ENCODE results near the gene HOXD11. TPM values are rescaled to one million over a fixed set of nuclear protein-coding genes. Genes with fewer than 3 reads are reported as not detected.

HOXD11 gene
- total RNA-seq, 1 experiment from 2014 or later, result 107 TPM

DNA sequence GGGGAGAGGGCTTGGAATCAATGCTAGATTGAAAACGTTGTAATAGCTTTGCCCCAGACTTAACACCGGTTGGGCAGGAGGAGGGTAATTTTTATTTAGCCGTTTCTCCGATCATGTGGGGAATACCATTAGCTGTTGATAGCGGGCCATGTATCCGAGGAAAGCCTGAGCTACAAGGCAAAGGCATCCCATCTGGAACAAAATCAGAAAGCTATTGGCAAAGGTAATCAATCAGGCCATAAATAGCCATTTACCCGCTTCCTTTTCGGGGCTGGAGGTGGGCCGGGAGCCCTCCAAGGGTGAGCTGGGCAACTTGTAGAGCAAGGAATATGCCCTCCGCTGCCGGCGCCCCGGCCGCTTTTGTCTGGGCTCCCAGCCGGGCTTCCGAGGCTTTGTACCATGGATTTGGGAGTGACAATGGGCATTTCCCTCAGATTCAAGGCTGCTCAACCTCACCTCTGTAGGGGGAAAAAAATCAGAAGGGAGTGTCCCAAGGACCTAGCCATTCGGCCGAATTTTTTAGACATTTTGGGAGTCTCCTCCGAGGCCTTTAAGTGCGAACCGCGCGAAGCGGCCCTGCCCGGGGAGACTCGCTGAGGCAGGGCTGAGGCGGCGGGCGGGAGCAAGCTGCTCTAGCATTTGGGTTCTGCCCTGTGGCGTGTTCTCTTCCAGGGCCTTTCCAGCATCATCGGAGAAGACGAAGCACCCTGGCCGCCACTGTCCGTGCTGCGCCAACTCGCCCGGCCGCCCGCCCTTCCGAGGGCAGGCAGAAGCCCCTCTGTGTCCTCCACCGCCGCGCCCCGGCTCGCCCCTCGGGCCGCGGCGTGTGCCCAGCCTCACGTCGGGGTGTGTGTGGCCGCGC lies 14.3 kb downstream of the HOXD11 start:
- Histone ChIP-seq H3K36me3 (ENCODE audit: insufficient read depth, low read length, poor library complexity, severe bottlenecking) (peaks cover 73% of the 10 kb centered on the region), H3K27me3 (replicated peaks; ENCODE audit: insufficient read depth, low read depth, low read length, poor library complexity) (no peaks in the 10 kb centered on the region)

DNA sequence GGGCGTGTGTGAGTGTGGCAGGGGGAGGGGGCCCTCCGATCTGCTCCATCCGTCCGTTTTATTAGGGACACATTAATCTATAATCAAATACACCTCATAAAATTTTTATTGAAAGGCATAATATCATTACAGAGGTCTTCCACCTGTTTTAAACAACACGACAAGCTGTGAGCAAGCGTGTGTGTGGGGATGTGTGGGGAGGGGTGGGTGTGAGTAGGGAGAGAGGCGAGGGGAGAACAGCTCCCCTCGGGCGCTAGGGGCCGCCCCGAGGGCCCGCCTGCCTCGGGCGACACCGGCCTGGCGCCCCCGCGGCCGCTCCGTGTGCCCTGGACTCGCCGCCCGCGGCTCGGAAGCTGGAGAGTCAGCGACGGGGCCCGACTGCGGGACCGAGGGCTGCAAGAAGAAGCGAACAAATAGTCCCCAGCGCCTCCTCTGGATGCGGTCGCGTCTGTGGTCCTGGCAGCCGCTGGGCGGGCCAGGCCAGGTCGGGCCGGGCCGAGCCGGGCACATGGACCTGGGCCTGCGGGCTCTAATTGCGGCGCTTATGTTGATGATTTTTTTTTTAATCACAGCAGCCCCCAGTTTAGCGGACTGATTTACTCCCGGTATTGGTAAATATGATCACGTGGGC lies 15.1 kb downstream of the HOXD11 start:
- TF ChIP-seq, protein P1, sequence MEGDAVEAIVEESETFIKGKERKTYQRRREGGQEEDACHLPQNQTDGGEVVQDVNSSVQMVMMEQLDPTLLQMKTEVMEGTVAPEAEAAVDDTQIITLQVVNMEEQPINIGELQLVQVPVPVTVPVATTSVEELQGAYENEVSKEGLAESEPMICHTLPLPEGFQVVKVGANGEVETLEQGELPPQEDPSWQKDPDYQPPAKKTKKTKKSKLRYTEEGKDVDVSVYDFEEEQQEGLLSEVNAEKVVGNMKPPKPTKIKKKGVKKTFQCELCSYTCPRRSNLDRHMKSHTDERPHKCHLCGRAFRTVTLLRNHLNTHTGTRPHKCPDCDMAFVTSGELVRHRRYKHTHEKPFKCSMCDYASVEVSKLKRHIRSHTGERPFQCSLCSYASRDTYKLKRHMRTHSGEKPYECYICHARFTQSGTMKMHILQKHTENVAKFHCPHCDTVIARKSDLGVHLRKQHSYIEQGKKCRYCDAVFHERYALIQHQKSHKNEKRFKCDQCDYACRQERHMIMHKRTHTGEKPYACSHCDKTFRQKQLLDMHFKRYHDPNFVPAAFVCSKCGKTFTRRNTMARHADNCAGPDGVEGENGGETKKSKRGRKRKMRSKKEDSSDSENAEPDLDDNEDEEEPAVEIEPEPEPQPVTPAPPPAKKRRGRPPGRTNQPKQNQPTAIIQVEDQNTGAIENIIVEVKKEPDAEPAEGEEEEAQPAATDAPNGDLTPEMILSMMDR (conservative IDR thresholded peaks at IDR 0.05; ENCODE audit: low read depth, low read length), result 0 out of 2 replicates have a peak, but pooled peaks have one; percentile 17
- no peak for TF ChIP-seq EZH2 (IDR thresholded peaks at IDR 0.05; ENCODE audit: borderline replicate concordance, low read depth, low read length, poor library complexity, severe bottlenecking)
- intact Hi-C loops (cut with micrococcal nuclease; ENCODE audit: unreplicated experiment), result loop anchor here (10.0 kb wide), 1 partner anchor 1633 kb away; no protein-coding TSS in a partner anchor
- DNase-seq (ENCODE audit: low spot score), result no peak
- Histone ChIP-seq H3K27me3 (replicated peaks; ENCODE audit: insufficient read depth, low read depth, low read length, poor library complexity) (no peaks in the 10 kb centered on the region), H3K27ac (ENCODE audit: low read depth, low read length, poor library complexity, severe bottlenecking) (peak overlapping the region; percentile 98), H3K4me3 (ENCODE audit: low read depth, low read length, poor library complexity, severe bottlenecking) (peak overlapping the region; percentile 71), H3K9me3 (ENCODE audit: low read depth, low read length, poor library complexity, severe bottlenecking) (no peaks in the 10 kb centered on the region), H3K4me1 (ENCODE audit: insufficient read depth, low read length, poor library complexity, severe bottlenecking) (peaks cover 62% of the 10 kb centered on the region), H3K36me3 (ENCODE audit: insufficient read depth, low read length, poor library complexity, severe bottlenecking) (peaks cover 66% of the 10 kb centered on the region)
- POLR2A ChIA-PET (ENCODE audit: low non-redundant PET), result interaction anchor here (0.7 kb wide), 2 partner anchors 803 to 955 kb away, joined by 3 to 8 read pairs; no protein-coding TSS in a partner anchor
- CTCF ChIA-PET, result interaction anchor here (0.6 to 2.1 kb wide), 5 partner anchors 11 to 532 kb away, joined by 3 to 8 read pairs (median 4); no protein-coding TSS in a partner anchor
- no TSS peak for BruUV-seq (replicated peaks)

More for the DNA sequence above, 14.3 kb downstream of the HOXD11 start:
- intact Hi-C loops (cut with micrococcal nuclease; ENCODE audit: unreplicated experiment), result loop anchor here (10.0 kb wide), 1 partner anchor 1633 kb away; no protein-coding TSS in a partner anchor
- BruUV-seq (replicated peaks), result no TSS peak
- peak overlapping the region; percentile 71 for H3K4me3 ChIP-seq (ENCODE audit: low read depth, low read length, poor library complexity, severe bottlenecking)
- POLR2A ChIA-PET (ENCODE audit: low non-redundant PET), result interaction anchor here (0.6 to 0.7 kb wide), 2 partner anchors 584 to 955 kb away, joined by 3 read pairs; no protein-coding TSS in a partner anchor
- peak overlapping the region; percentile 98 for H3K27ac ChIP-seq (ENCODE audit: low read depth, low read length, poor library complexity, severe bottlenecking)
- no peaks in the 10 kb centered on the region for H3K9me3 ChIP-seq (ENCODE audit: low read depth, low read length, poor library complexity, severe bottlenecking)
- CTCF ChIA-PET, result interaction anchor here (0.6 to 2.1 kb wide), 2 partner anchors 10 to 1022 kb away, joined by 3 to 7 read pairs; no protein-coding TSS in a partner anchor
- H3K4me1 ChIP-seq (ENCODE audit: insufficient read depth, low read length, poor library complexity, severe bottlenecking), result peaks cover 60% of the 10 kb centered on the region
- peak; percentile 61 for DNase-seq (ENCODE audit: low spot score)
- TF ChIP-seq, protein P1 (conservative IDR thresholded peaks at IDR 0.05; ENCODE audit: low read depth, low read length), result no peak
- no peak for TF ChIP-seq EZH2 (IDR thresholded peaks at IDR 0.05; ENCODE audit: borderline replicate concordance, low read depth, low read length, poor library complexity, severe bottlenecking)

DNA sequence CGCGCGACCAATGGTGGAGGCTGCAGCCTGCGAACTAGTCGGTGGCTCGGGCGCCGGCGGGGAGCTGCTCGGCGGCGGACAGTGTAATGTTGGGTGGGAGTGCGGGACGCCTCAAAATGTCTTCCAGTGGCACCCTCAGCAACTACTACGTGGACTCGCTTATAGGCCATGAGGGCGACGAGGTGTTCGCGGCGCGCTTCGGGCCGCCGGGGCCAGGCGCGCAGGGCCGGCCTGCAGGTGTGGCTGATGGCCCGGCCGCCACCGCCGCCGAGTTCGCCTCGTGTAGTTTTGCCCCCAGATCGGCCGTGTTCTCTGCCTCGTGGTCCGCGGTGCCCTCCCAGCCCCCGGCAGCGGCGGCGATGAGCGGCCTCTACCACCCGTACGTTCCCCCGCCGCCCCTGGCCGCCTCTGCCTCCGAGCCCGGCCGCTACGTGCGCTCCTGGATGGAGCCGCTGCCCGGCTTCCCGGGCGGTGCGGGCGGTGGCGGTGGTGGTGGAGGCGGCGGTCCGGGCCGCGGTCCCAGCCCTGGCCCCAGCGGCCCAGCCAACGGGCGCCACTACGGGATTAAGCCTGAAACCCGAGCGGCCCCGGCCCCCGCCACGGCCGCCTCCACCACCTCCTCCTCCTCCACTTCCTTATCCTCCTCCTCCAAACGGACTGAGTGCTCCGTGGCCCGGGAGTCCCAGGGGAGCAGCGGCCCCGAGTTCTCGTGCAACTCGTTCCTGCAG lies 15.8 kb downstream of the HOXD11 start, which contains the start of gene HOXD9:
Gene HOXD9 (plus strand): TSS at position 37 of the 728 bp plus-strand sequence. CDS start 50 bp downstream, at position 87.
- intact Hi-C loops (cut with micrococcal nuclease; ENCODE audit: unreplicated experiment), result loop anchor here (10.0 kb wide), 1 partner anchor 1632 kb away; no protein-coding TSS in a partner anchor

More for the DNA sequence above, 15.8 kb downstream of the HOXD11 start, which contains the start of gene HOXD9:
- peak; percentile 92 for DNase-seq (ENCODE audit: low spot score)
- TF ChIP-seq EZH2 (IDR thresholded peaks at IDR 0.05; ENCODE audit: borderline replicate concordance, low read depth, low read length, poor library complexity, severe bottlenecking), result no peak
- TF ChIP-seq, protein P1 (conservative IDR thresholded peaks at IDR 0.05; ENCODE audit: low read depth, low read length), result no peak
- H3K9me3 ChIP-seq (ENCODE audit: low read depth, low read length, poor library complexity, severe bottlenecking), result no peaks in the 10 kb centered on the region
- H3K36me3 ChIP-seq (ENCODE audit: insufficient read depth, low read length, poor library complexity, severe bottlenecking), result peaks cover 59% of the 10 kb centered on the region
- peak within 1 kb of the TSS; percentile 98 for H3K27ac ChIP-seq (ENCODE audit: low read depth, low read length, poor library complexity, severe bottlenecking)
- BruUV-seq (replicated peaks), result no TSS peak
- POLR2A ChIA-PET (ENCODE audit: low non-redundant PET), result interaction anchor here (0.7 kb wide), 1 partner anchor 804 kb away, joined by 8 read pairs; no protein-coding TSS in a partner anchor
- CTCF ChIA-PET, result interaction anchor here (0.6 to 2.1 kb wide), 5 partner anchors 12 to 531 kb away, joined by 3 to 8 read pairs (median 4); no protein-coding TSS in a partner anchor
- peak within 1 kb of the TSS; percentile 71 for H3K4me3 ChIP-seq (ENCODE audit: low read depth, low read length, poor library complexity, severe bottlenecking)
- H3K27me3 ChIP-seq (replicated peaks; ENCODE audit: insufficient read depth, low read depth, low read length, poor library complexity), result no peaks in the 10 kb centered on the region
- H3K4me1 ChIP-seq (ENCODE audit: insufficient read depth, low read length, poor library complexity, severe bottlenecking), result peaks cover 62% of the 10 kb centered on the region
